GM12878 (cell line): ENCODE measurements around the gene CAV1. TPM values are rescaled to one million over a fixed set of nuclear protein-coding genes. Genes with fewer than 3 reads are reported as not detected.

Experiments
- ATAC-seq: fragments of 200-7000 bp; cut with Tn5 transposase; 3 replicates; pipeline ENCODE4 v1.9.1; 2020; ENCODE audit warnings: mild to moderate bottlenecking, moderate library complexity
- BruUV-seq: library from RNA; stranded (reverse); fragments of 400-500 nt; replicated peaks from 2 replicates; lab custom pipeline; 2021; lab: Mats Ljungman, UMichigan
- CTCF ChIA-PET: fragments of 300-600 bp; sonication (Branson Sonifier 250); formaldehyde crosslinking; extraction: SDS; loops from one replicate; lab custom pipeline; 2021; ENCODE audit warnings: inconsistent platforms; lab: Yijun Ruan, JAX
- POLR2A ChIA-PET: fragments of 350-600 bp; formaldehyde crosslinking; extraction: SDS; loops from one replicate; lab custom pipeline; 2021; ENCODE audit warnings: inconsistent platforms; lab: Charles Lee
- RAD21 ChIA-PET: fragments of 300-600 bp; sonication (Branson Sonifier 250); formaldehyde crosslinking; loops from one replicate; lab custom pipeline; 2023; ENCODE audit warnings: antibody characterized with exemption; ENCODE audit not compliant: unreplicated experiment; lab: Charles Lee
- SMC1A ChIA-PET: fragments of 300-600 bp; sonication (Branson Sonifier 250); formaldehyde crosslinking; loops from one replicate; lab custom pipeline; 2023; ENCODE audit not compliant: unreplicated experiment, uncharacterized antibody; lab: Charles Lee
- DNase-seq: peaks from one replicate; pipeline ENCODE4 v3.0.0-alpha.2; 2011; ENCODE audit warnings: low read depth, low spot score
- FAIRE-seq: peaks from 3 replicates; lab custom pipeline; 2011; peaks lifted over from hg19 to GRCh38; lab: Jason Lieb, UNC
- H2AFZ ChIP-seq: 2 replicates; pipeline ENCODE4 v1.6.0; 2011; ENCODE audit warnings: low read depth, low read length, control low read depth; ENCODE audit not compliant: control insufficient read depth
- H3K27ac ChIP-seq: 2 replicates; pipeline ENCODE4 v1.5.1; 2011; ENCODE audit warnings: control low read depth; ENCODE audit not compliant: control insufficient read depth, insufficient read depth
- H3K27me3 ChIP-seq, 2 experiments: replicated peaks in 1 of 2; 2 replicates each; pipeline versions ENCODE4 v1.6.0 to v1.6.1; 2011; ENCODE audit warnings: low read length in 1 of 2; ENCODE audit not compliant: control insufficient read depth in 2 of 2, insufficient read depth in 2 of 2
- H3K36me3 ChIP-seq, 2 experiments: 2 replicates each; pipeline ENCODE4 v1.5.1; 2011; ENCODE audit warnings: low read length in 1 of 2; ENCODE audit not compliant: control insufficient read depth in 2 of 2, insufficient read depth in 2 of 2
- H3K4me1 ChIP-seq: 2 replicates; pipeline ENCODE4 v1.6.1; 2011; ENCODE audit warnings: mild to moderate bottlenecking, low read length, moderate library complexity, mixed read lengths; ENCODE audit not compliant: control insufficient read depth, insufficient read depth
- H3K4me2 ChIP-seq: 2 replicates; pipeline ENCODE4 v1.6.0; 2011; ENCODE audit warnings: control low read depth; ENCODE audit not compliant: control insufficient read depth, insufficient read depth
- H3K4me3 ChIP-seq: fragments of 200-600 bp; sonication (generic); 2 replicates; pipeline ENCODE4 v1.5.1; 2016
- H3K79me2 ChIP-seq: 2 replicates; pipeline ENCODE4 v1.6.0; 2011; ENCODE audit warnings: low read length; ENCODE audit not compliant: control insufficient read depth, insufficient read depth
- H3K9ac ChIP-seq: 2 replicates; pipeline ENCODE4 v1.8.0; 2011; ENCODE audit warnings: low read length, control low read depth, mixed read lengths; ENCODE audit not compliant: control insufficient read depth, insufficient read depth
- H3K9me3 ChIP-seq: replicated peaks from 3 replicates; pipeline ENCODE4 v1.5.1; 2011; ENCODE audit warnings: mild to moderate bottlenecking, low read length; ENCODE audit not compliant: control insufficient read depth, insufficient read depth
- H4K20me1 ChIP-seq: 2 replicates; pipeline ENCODE4 v1.6.0; 2011; ENCODE audit not compliant: control insufficient read depth, insufficient read depth
- ATF7 ChIP-seq: fragments of 450-650 bp; IDR thresholded peaks from 2 replicates; pipeline ENCODE4 v1.6.1; 2016; ENCODE audit warnings: low read depth, mild to moderate bottlenecking
- CHD2 ChIP-seq: IDR thresholded peaks from 2 replicates; pipeline ENCODE4 v1.6.1; 2011; ENCODE audit warnings: low read depth, low read length, improper control_type of control experiment, borderline replicate concordance
- IRF4 ChIP-seq: IDR thresholded peaks from 2 replicates; pipeline ENCODE4 v1.6.1; 2011; ENCODE audit warnings: low read depth, low read length
- MTA3 ChIP-seq: IDR thresholded peaks from 2 replicates; pipeline ENCODE4 v1.6.1; 2012; ENCODE audit warnings: low read length, inconsistent platforms, borderline replicate concordance
- RELA ChIP-seq: fragments of 450-650 bp; IDR thresholded peaks from 2 replicates; pipeline ENCODE4 v1.8.0; 2014; ENCODE audit warnings: borderline replicate concordance; ENCODE audit not compliant: partially characterized antibody
- TAF1 ChIP-seq: IDR thresholded peaks from 2 replicates; pipeline ENCODE4 v1.6.1; 2011; ENCODE audit warnings: mild to moderate bottlenecking, low read depth, low read length, borderline replicate concordance
- TARDBP ChIP-seq: IDR thresholded peaks from 2 replicates; pipeline ENCODE4 v1.6.1; 2016; ENCODE audit warnings: borderline replicate concordance
- ZNF24 ChIP-seq: fragments of 450-650 bp; IDR thresholded peaks from 2 replicates; pipeline ENCODE4 v1.6.1; 2017; ENCODE audit warnings: antibody characterized with exemption, mild to moderate bottlenecking
- in situ Hi-C: fragments of 300-500 bp; cut with MboI; formaldehyde crosslinking; loops from 9 replicates; pipeline ENCODE4 v1.14.3; 2018; ENCODE audit warnings: mixed read lengths
- intact Hi-C: fragments of 100-400 bp; cut with micrococcal nuclease; formaldehyde crosslinking; loops from one replicate; pipeline ENCODE4 v1.14.2; 2022; ENCODE audit not compliant: unreplicated experiment
- polyA plus RNA-seq, 11 experiments: library from polyadenylated mRNA; depleted of rRNA in 4 of 11; unstranded in 6 of 11; stranded (reverse) in 5 of 11; fragments of >200 nt; fragmentation: Nextera tagmentation in 4 of 11; fragmentation: Illumina TruSeq in 1 of 11; extraction: Ambion mirVana in 4 of 11; extraction: Trizol in 1 of 11; gene quantifications; 1 replicate in 1 of 11; 2 replicates in 10 of 11; pipeline versions ENCODE4 v1.2.1 to v1.2.3, GENCODE V29; 2011 to 2016; ENCODE audit warnings: inconsistent platforms in 2 of 11, missing spikeins in 2 of 11, low read depth in 1 of 11
- total RNA-seq, 4 experiments: library from RNA; depleted of rRNA in 3 of 4; stranded (reverse); fragments of >200 nt in 3 of 4; fragmentation: Illumina TruSeq in 1 of 4; extraction: Trizol in 1 of 4; gene quantifications; 2 replicates each; pipeline versions ENCODE4 v1.2.1 to v1.2.3, GENCODE V29; 2013 to 2021
- TF ChIP-seq, protein P1 (sequence below): fragments of 450-650 bp; IDR thresholded peaks from 2 replicates; pipeline ENCODE4 v1.6.1; 2017; ENCODE audit warnings: low read depth, mild to moderate bottlenecking, moderate library complexity
- TF ChIP-seq, protein P2 (sequence below): fragments of 450-650 bp; formaldehyde crosslinking; IDR thresholded peaks from 2 replicates; pipeline ENCODE4 v1.4.0; 2020; ENCODE audit warnings: mild to moderate bottlenecking, moderate library complexity
- TF ChIP-seq, protein P3 (sequence below): fragments of 450-650 bp; formaldehyde crosslinking; IDR thresholded peaks from 2 replicates; pipeline ENCODE4 v1.4.0; 2022; ENCODE audit warnings: mild to moderate bottlenecking, moderate library complexity

CAV1 gene
- total and polyA plus RNA-seq, 10 of the 15 experiments (the other 5 are each of a cell fraction or from before 2014, with no cell fraction given), result 0.45 to 26.5 (median 2.0) TPM

DNA sequence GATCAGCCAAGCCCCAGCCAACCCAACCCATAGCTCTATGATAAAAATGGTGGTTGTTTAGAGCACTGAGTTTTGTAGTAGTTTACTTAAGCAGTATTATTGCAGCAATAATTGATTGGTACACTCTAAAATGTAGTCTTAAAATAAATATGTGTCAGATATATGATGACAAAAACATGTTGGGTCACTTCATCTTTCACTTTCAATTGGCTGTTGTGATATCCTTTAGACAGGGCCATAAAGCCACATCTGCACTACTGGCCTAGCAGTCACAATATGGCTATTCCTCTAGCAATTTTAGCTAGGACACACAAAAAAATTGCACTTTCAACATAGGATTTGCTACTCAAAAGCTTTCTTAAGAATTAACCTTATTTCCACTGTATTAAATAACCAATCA, 5.9 kb upstream of the CAV1 start:
- in situ Hi-C loops, result no loop called here
- Histone ChIP-seq H3K27me3 (no peaks in the 10 kb centered on the region), H3K27ac (no peak overlapping the region), H3K4me3 (no peak overlapping the region), H3K9me3 (no peaks in the 10 kb centered on the region), H3K4me2 (no peak overlapping the region), H3K4me1 (no peaks in the 10 kb centered on the region), H3K36me3 (no peaks in the 10 kb centered on the region), H3K79me2 (no peaks in the 10 kb centered on the region), H2AFZ (no peak overlapping the region), H3K9ac (no peak overlapping the region), H4K20me1 (no peaks in the 10 kb centered on the region)
- intact Hi-C loops, result no loop called here
- ChIA-PET RAD21 (no interaction called here), POLR2A (no interaction called here), CTCF (interaction anchor here (0.6 kb wide), 1 partner anchor 52 kb away, joined by 3 read pairs; no protein-coding TSS in a partner anchor), SMC1A (interaction anchor here (1.2 kb wide), 1 partner anchor 278 kb away, joined by 3 read pairs; no protein-coding TSS in a partner anchor)
- TF ChIP-seq RELA (no peak), TAF1 (no peak), ATF7 (no peak), CHD2 (no peak), TARDBP (no peak), ZNF24 (no peak), MTA3 (no peak), IRF4 (no peak)
- TF ChIP-seq, protein P1, sequence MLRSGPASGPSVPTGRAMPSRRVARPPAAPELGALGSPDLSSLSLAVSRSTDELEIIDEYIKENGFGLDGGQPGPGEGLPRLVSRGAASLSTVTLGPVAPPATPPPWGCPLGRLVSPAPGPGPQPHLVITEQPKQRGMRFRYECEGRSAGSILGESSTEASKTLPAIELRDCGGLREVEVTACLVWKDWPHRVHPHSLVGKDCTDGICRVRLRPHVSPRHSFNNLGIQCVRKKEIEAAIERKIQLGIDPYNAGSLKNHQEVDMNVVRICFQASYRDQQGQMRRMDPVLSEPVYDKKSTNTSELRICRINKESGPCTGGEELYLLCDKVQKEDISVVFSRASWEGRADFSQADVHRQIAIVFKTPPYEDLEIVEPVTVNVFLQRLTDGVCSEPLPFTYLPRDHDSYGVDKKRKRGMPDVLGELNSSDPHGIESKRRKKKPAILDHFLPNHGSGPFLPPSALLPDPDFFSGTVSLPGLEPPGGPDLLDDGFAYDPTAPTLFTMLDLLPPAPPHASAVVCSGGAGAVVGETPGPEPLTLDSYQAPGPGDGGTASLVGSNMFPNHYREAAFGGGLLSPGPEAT, result no peak
- TF ChIP-seq, protein P2, sequence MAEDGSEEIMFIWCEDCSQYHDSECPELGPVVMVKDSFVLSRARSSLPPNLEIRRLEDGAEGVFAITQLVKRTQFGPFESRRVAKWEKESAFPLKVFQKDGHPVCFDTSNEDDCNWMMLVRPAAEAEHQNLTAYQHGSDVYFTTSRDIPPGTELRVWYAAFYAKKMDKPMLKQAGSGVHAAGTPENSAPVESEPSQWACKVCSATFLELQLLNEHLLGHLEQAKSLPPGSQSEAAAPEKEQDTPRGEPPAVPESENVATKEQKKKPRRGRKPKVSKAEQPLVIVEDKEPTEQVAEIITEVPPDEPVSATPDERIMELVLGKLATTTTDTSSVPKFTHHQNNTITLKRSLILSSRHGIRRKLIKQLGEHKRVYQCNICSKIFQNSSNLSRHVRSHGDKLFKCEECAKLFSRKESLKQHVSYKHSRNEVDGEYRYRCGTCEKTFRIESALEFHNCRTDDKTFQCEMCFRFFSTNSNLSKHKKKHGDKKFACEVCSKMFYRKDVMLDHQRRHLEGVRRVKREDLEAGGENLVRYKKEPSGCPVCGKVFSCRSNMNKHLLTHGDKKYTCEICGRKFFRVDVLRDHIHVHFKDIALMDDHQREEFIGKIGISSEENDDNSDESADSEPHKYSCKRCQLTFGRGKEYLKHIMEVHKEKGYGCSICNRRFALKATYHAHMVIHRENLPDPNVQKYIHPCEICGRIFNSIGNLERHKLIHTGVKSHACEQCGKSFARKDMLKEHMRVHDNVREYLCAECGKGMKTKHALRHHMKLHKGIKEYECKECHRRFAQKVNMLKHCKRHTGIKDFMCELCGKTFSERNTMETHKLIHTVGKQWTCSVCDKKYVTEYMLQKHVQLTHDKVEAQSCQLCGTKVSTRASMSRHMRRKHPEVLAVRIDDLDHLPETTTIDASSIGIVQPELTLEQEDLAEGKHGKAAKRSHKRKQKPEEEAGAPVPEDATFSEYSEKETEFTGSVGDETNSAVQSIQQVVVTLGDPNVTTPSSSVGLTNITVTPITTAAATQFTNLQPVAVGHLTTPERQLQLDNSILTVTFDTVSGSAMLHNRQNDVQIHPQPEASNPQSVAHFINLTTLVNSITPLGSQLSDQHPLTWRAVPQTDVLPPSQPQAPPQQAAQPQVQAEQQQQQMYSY, result no peak
- TF ChIP-seq, protein P3, sequence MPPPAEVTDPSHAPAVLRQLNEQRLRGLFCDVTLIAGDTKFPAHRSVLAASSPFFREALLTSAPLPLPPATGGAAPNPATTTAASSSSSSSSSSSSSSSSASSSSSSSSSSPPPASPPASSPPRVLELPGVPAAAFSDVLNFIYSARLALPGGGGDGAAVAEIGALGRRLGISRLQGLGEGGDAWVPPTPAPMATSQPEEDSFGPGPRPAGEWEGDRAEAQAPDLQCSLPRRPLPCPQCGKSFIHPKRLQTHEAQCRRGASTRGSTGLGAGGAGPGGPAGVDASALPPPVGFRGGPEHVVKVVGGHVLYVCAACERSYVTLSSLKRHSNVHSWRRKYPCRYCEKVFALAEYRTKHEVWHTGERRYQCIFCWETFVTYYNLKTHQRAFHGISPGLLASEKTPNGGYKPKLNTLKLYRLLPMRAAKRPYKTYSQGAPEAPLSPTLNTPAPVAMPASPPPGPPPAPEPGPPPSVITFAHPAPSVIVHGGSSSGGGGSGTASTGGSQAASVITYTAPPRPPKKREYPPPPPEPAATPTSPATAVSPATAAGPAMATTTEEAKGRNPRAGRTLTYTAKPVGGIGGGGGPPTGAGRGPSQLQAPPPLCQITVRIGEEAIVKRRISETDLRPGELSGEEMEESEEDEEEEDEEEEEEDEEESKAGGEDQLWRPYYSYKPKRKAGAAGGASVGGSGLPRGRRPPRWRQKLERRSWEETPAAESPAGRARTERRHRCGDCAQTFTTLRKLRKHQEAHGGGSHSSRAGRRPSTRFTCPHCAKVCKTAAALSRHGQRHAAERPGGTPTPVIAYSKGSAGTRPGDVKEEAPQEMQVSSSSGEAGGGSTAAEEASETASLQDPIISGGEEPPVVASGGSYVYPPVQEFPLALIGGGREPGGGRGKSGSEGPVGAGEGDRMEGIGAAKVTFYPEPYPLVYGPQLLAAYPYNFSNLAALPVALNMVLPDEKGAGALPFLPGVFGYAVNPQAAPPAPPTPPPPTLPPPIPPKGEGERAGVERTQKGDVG (CRISPR knock-in tag), result no peak
- BruUV-seq, result no TSS peak
- no peak for FAIRE-seq
- peak; percentile 62 for ATAC-seq
- no peak for DNase-seq
